ENCODE results near the gene MFSD2A.
"Not testable (repeated sequence)": the region's sequence is repeated elsewhere in the genome, so short reads cannot be mapped to it uniquely, and the experiment has no call there.

MFSD2A gene

DNA sequence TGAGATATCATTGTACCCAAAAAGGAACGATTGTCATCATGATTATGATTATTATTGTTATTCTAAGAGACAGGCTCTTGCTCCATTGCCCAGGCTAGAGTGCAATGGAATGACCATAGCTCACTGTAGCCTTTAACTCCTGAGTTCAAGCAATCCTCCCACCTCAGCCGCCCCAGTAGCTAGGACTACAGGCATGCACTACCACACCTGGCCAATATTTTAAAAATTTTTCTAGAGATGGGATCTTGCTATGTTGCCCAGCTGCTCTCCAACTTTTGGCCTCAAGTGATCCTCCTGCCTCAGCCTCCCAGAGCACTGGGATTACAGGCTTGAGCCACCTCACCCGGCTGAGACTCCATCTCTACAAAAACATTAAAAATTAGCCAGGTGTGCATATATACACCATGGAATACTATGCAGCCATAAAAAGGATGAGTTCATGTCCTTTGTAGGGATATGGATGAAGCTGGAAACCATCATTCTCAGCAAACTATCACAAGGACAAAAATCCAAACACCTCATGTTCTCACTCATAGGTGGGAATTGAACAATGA lies 52.6 kb downstream of the MFSD2A start:
- DNase-seq: not testable (repeated sequence)

DNA sequence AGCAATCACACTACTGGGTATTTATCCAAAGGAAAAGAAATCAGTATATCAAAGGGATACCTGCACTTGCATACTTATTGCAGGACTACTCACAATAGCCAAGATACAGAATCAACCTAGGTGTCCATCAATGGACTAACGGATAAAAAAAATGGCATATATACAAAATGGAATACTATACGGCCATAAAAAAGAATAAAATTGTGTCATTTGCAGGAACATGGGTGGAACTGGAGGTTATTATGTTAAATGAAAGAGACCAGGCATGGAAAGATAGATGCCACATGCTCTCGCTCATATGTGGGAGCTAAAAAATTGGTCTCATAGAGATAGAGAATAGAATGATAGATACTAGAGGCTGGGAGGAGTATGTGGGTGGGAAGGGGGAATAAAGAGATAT lies 56.3 kb downstream of the MFSD2A start:
- DNase-seq: no peak

DNA sequence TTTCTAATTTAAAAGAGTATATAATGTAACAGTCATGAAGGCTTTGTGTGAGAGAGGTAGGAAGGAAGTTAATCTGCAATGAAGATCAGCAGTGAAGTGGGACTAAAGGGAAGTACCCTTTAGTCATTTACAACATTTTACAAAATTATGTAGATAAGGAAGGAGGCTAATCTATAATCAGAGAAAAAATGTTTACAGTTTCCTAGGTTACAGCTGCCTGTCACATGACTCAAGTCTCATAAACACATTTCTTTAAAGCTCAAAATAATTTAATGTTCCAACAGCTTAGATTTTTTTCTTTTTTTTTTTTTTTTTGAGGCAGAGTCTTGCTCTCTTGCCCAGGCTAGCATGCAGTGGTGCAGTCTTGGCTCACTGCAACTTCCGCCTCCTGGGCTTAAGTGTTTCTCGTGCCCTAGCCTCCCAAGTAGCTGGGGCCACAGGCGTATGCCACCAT lies 59.3 kb downstream of the MFSD2A start:
- no peak for DNase-seq

DNA sequence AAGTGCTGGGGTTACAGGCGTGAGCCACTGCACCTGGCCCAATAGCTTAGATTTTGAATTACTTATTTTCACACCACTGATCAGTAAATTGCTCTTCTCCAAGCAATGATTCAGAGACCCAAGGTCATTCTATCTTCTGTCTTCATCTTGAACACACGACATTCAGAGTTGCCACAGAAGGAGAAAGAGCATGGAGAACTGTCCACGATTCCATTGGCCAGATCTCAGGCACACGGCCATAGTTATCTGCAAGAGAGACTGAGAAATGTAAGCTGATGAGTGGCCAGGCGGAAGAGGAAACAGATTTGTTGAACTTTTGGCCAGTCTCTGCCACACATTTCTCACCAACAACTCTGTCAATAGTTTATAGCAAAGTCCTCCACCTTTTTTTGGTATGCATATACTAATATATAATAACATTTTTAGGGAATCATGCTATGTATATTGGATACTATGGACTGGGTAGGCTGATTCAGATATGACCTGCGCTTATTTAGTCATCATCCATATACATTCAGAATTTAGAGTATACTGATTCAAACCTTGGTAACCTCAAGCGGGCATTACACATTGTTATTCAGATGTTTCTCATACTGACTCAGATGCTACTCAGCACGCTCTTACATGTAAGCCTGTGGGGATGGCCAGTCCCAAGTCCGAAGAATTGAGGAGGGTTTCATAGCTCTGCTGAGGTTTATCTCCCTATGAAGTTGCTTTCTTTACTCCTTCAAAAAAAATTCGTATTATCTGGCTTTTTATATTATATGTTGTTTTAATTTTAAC lies 60.1 kb downstream of the MFSD2A start:
- no peak for DNase-seq

DNA sequence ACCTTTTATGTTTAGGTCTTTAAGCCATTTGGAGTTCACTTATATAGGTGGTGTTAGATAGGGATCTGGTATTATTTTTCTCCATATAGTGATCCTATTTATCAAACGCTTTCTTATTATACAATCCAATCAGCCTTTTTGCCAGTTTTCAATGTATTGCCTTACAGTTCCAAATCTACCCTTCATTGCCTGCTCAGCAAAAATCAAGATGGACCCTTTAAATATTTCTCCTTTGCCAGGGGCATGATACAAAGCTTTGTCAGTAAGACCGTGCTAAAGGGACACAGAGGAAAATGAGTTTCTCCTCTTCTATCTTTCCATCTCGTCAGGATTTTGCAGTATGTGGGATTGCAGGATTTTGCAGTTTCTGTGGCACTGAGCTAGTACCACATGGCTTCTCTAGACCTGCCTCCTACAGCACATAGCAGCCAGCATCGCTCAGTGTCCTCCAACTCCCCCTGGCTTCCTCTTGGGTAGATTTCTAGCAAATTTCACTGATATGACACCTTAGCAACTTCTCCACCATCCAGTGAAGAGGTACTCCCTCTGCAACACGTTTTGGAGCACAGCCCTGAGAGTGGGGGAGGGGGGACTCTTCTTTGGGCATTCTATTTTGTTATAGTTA lies 63.1 kb downstream of the MFSD2A start:
- no peak for DNase-seq
